GM21367 (cell line): ENCODE measurements around the gene PRRG1.
"Not testable (repeated sequence)": the region's sequence is repeated elsewhere in the genome, so short reads cannot be mapped to it uniquely, and the experiment has no call there.

ENCODE experiments used
- ATAC-seq: cut with Tn5 transposase; IDR thresholded peaks from one replicate; pipeline ENCODE4 v1.9.1; 2021; ENCODE audit not compliant: unreplicated experiment

The PRRG1 gene

DNA sequence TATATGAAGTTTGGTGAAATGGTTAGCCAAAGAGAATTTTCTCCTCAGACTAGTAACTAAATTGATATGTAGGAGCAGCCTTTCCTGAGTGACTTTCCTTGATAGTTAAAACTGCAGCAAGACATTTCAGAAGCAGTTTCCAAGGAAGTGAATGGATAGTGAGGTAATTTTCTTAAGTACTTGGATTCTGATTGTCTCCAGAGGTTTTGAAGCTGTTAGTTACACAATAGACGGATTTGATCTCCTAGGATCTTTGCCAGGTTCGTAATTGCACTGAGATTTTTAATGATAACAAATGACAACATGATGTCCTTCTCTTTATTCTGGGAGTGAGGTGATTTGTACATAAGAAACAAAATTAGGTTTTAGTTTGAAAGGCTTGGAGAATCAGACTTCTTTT, 29.2 kb downstream of the PRRG1 start:
- no peak for ATAC-seq

DNA sequence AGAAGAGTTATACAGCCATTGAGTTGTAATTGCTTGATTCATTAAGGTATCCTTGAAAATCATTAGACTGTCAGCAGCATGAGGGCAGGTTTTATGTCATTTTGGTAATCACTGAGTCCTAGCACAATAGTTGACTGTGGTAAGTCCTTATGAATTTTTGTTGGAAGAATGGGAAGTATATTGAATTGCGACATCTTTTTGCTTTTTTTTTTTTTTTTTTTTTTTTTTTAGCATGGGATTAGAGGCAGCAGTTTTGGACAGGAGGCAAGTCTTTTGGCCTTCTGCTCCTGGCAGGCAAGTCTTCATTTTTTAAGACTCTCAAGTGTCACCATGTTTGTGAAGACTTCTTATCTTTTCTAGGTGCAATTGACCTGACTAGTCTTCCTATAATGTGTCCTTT, 29.7 kb downstream of the PRRG1 start:
- ATAC-seq: no peak

- no peak for ATAC-seq
Observed at GRCh38 chrX:37380256-37380655, 31.1 kb downstream of the PRRG1 start.

- no peak for ATAC-seq
Observed at GRCh38 chrX:37380924-37381323, 31.8 kb downstream of the PRRG1 start.

DNA sequence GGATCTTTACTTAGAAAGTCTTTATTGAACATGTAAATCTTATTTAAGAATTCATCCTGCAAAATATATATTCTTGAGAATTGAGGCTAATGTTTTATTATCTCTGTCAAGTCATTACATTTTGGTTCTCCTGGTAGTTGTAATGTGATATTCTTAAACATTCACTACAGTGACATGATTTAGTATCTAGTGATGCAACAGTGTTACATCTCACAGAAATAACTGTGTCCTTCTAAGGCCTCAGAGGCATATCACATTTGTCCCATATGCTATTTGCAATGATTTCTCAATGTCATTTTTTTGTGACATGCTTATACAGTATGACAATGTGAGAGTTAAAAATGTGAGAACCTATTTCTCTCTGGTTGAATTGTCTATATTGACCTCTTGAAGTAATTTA, 34.1 kb downstream of the PRRG1 start:
- ATAC-seq: no peak

GRCh38 chrX:37388413-37388812, 39.2 kb downstream of the PRRG1 start:
- ATAC-seq: no peak

DNA sequence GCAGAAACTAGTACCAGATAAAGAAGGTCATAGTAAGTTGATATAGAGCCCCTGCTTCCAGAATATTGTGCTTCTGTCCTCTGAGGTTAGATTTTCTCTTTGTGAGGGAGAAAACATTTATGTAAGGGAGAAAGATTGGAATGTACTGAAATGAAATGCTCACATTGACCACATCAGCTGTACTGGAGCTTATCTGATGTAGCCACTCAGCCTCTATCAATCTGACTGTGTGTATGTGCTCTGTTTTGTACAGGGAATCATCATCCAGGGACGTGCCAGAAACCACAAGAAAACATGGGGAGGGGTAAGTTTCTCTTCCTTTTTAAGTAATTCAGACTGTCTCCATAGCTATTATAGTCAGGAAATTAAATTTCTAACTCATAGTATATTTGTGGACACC, 56.8 kb downstream of the PRRG1 start:
- no peak for ATAC-seq

DNA sequence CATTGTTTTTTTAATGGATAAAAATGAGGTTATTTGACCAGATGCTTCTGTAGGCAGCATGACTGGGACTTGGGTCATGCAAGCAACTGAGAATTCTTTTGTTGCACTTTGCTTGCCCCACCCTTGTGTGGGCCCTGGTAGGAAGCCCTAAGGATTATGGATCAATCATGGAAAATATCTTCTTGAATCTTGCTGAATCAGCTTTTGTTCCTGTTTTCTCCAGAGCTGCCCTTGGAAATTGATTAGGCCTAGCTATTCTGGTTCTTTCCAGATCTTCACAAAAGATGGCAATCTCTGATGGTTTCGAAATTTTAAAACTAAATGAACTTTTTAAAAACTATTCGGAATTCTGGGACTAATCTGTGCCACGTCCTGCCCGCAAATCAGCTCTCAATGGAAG, 58.6 kb downstream of the PRRG1 start:
- ATAC-seq: no peak

DNA sequence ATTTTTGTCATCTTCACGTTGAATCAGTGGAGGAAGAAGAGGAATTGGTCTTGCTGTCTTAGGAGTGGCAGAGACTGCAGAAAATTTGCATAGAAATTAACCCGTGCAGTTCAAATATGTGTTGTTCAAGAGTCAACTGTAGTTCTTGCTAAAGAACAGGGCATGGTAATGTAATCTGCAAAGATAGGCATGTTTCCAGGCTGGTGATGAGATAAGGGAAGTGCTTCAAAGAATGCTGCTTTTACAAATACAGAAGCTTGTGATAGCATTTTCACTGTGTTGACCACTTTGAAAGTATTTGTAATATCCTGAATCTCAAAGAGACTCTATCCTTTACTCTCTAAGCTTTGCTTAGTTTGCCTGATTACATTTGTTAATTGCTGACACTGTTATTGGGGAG, 60.1 kb downstream of the PRRG1 start:
- ATAC-seq: no peak

DNA sequence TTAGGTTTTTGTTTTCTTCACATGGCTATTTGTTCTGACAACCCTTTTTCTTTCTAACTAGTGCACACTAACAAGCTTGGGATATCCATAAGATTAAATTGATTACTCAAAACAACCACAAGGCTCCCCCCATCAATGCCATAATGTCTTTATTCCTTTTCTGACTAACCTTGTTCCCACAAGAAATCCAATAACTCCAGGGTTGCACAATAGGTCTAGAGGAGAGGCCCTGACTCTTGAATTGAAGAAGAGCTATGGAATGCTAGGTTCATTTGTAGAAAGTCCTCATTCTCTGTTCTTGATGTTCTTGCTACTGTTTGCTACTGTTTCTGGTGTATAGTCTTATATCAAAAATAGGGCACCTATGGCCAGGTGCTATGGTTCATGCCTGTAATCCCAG, 71.0 kb downstream of the PRRG1 start:
- ATAC-seq: no peak

DNA sequence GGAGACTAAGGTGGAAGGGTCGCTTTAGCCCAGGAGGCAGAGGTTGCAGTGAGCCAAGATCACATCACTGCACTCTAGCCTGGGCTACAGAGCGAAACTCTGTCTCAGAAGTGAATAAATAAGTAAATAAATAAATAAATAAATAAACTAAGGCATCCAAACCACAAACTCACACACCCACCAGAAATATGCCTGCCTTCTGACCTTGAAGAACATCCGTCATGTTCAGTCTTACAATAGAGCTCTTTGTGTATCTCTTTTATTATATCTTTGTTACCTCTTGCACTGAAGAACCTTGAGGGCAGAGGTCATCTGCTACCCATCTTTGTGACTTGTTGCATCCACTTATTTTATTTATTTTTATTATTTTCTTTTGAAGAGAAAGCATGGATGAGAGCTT, 71.6 kb downstream of the PRRG1 start:
- ATAC-seq: no peak

DNA sequence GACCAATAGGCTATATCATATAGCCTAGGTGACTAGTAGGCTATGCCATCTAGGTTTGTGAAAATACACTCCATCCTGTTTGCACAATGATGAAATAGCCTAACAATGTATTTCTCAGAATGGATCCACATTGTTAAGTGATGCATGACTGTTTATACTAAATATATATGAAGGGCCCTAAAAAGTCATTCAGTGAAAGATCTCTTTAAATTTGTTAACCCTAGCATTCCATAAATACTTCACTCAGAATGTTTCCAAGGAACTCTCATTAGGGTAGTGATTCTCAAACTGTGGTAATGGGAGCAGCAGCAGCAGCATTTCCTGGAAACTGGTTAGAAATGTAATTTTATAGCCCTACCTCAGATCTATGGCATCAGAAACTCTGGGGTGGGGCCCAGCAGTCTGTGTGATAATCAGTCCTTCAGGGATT, 74.9 kb downstream of the PRRG1 start:
- no peak for ATAC-seq

DNA sequence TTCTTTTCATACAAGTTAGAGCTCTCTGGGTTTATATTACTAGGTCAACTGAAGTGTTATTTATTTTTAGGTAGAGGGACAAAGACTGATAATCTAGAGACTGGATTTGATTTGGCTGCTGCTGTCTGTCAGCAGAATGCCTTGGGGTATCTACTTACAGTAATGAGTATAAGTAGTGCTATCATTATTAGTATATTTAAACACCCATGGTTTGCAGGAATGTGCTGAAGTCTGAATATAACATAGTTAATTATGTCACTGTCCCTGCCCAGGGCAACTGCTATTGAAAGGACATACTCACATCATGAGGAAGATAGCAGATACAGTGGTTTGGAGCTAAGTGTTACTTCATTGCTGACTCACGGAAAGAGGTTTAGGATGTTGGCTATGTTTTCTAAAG, 76.2 kb downstream of the PRRG1 start:
- ATAC-seq: no peak

- ATAC-seq: not testable (repeated sequence)
Observed at GRCh38 chrX:37428962-37429361, 79.8 kb downstream of the PRRG1 start.

DNA sequence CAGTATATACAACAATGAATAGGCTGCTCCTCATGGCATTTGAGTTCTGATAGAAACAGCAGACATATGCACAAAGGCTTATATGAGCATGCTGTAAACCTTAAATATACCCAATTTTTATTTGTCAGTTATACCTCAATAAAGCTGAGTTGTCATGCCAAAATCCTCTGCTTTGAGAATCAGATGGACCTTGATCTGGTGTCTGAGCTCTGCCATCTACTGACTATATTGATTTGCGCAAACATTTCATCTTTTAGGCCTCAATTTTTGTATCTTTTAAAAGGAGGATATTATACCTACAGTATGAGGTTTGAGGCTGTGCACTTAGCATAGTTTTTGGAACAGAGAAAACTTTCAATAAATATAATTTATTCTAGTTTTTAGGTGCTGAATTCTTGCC, 85.2 kb downstream of the PRRG1 start:
- no peak for ATAC-seq

- ATAC-seq: no peak
Observed at GRCh38 chrX:37437160-37437559, 88.0 kb downstream of the PRRG1 start.

DNA sequence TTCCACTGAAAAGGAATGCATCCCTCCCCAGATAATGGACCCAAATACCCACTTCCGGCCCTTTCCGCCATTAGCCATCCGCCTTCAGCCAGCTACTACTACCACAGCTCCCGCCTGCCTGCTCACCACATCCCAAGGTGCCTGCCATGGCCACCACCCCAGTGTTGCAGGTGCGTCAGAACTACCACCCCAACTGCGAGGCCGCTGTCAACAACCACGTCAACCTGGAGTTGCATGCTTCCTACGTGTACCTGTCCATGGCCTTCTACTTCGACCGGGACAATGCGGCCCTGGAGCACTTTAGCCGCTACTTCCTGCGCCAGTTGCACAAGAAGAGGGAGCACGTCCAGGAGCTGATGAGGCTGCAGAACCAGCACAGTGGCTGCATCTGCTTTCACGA, 92.2 kb downstream of the PRRG1 start:
- no peak for ATAC-seq

DNA sequence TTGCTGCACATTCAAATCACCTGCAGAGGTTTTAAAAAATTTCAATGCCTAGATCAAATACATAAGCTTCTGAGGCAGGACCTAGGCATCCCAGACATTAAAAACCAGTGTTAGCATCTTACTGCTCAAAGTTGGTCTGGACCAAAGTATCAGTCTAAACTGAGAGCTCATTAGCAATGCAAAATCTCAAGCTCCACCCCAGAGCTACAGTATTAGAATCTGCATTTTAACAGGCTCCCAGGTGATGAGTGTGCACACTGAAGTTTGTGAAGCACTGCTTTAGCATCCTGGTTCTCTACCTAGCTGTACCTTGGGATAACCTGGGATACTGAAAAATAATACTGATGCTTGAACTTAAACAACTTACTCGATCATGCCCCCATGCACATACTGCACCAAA, 96.0 kb downstream of the PRRG1 start:
- no peak for ATAC-seq

- ATAC-seq: no peak
Observed at GRCh38 chrX:37453821-37454220, 104.7 kb downstream of the PRRG1 start.

- ATAC-seq: no peak
Observed at GRCh38 chrX:37454537-37455285, 105.5 kb downstream of the PRRG1 start.

DNA sequence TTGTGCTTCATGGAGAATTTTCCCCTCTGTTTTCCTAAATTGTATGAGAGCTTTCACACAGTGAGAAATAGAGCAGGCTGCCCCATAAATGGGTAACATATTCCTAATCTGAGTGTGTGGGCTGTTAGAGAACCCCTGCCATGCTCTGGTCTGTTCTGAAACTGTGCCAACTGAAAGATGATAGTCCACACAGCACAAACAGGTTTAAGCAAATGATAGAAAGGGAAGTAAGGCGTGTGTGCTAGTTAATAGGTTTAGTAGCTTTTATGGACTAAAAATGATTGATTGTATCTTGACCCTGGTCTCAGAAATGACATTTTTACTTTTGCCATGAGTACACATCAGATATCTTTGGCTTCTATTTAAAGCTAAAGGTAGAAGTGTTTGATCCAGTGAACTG, 106.2 kb downstream of the PRRG1 start:
- no peak for ATAC-seq

GRCh38 chrX:37460285-37460684, 111.1 kb downstream of the PRRG1 start:
- ATAC-seq: not testable (repeated sequence)

- no peak for ATAC-seq
Observed at GRCh38 chrX:37462346-37462745, 113.2 kb downstream of the PRRG1 start.
